ENCODE results near the gene IRF4. TPM values are rescaled to one million over a fixed set of nuclear protein-coding genes. Genes with fewer than 3 reads are reported as not detected.

Gene IRF4
- polyA plus RNA-seq, 1 experiment = not detected

- no peak overlapping the region for H3K27ac ChIP-seq (ENCODE audit: low read depth, low read length)
- DNase-seq (ENCODE audit: low read depth, low spot score) = no peak
- peaks cover 15% of the 10 kb centered on the region for H3K27me3 ChIP-seq (ENCODE audit: control insufficient read depth, insufficient read depth, low read length)
- ChIA-PET CTCF (no interaction called here), POLR2A (no interaction called here)
- H3K9me3 ChIP-seq (ENCODE audit: control insufficient read depth, insufficient read depth, low read length) = no peaks in the 10 kb centered on the region
- no peak overlapping the region for H3K4me3 ChIP-seq (ENCODE audit: low read depth, low read length)
- TF ChIP-seq CTCF (IDR thresholded peaks at IDR 0.05; ENCODE audit: low read depth, low read length) = no peak
Measured at GRCh38 chr6:402901-403658, 11.5 kb downstream of the IRF4 start.

GRCh38 chr6:403659-404655 lies 12.4 kb downstream of the IRF4 start:
- no peaks in the 10 kb centered on the region for H3K9me3 ChIP-seq (ENCODE audit: control insufficient read depth, insufficient read depth, low read length)
- H3K27me3 ChIP-seq (ENCODE audit: control insufficient read depth, insufficient read depth, low read length) = peaks cover 9% of the 10 kb centered on the region
- H3K27ac ChIP-seq (ENCODE audit: low read depth, low read length) = no peak overlapping the region
- no peak for TF ChIP-seq CTCF (IDR thresholded peaks at IDR 0.05; ENCODE audit: low read depth, low read length)
- CTCF ChIA-PET = no interaction called here
- no peak overlapping the region for H3K4me3 ChIP-seq (ENCODE audit: low read depth, low read length)
- no peak for DNase-seq (ENCODE audit: low read depth, low spot score)
- POLR2A ChIA-PET = no interaction called here

- TF ChIP-seq CTCF (IDR thresholded peaks at IDR 0.05; ENCODE audit: low read depth, low read length) = no peak
- no peak for DNase-seq (ENCODE audit: low read depth, low spot score)
- no peaks in the 10 kb centered on the region for H3K9me3 ChIP-seq (ENCODE audit: control insufficient read depth, insufficient read depth, low read length)
- ChIA-PET CTCF (interaction anchor here (0.6 kb wide), 1 partner anchor 237 kb away, joined by 7 read pairs; no protein-coding TSS in a partner anchor), POLR2A (no interaction called here)
- no peak overlapping the region for H3K27ac ChIP-seq (ENCODE audit: low read depth, low read length)
- H3K4me3 ChIP-seq (ENCODE audit: low read depth, low read length) = no peak overlapping the region
- H3K27me3 ChIP-seq (ENCODE audit: control insufficient read depth, insufficient read depth, low read length) = peaks cover 6% of the 10 kb centered on the region
Measured at GRCh38 chr6:404685-405423, 13.3 kb downstream of the IRF4 start.

- Histone ChIP-seq H3K27ac (ENCODE audit: low read depth, low read length) (no peak overlapping the region), H3K4me3 (ENCODE audit: low read depth, low read length) (no peak overlapping the region), H3K9me3 (ENCODE audit: control insufficient read depth, insufficient read depth, low read length) (no peaks in the 10 kb centered on the region), H3K27me3 (ENCODE audit: control insufficient read depth, insufficient read depth, low read length) (peaks cover 23% of the 10 kb centered on the region)
- ChIA-PET CTCF (interaction anchor here (1.4 to 1.7 kb wide), 2 partner anchors 9 to 13 kb away, joined by 5 to 6 read pairs; no protein-coding TSS in a partner anchor), POLR2A (no interaction called here)
- DNase-seq (ENCODE audit: low read depth, low spot score) = no peak
- TF ChIP-seq CTCF (IDR thresholded peaks at IDR 0.05; ENCODE audit: low read depth, low read length) = no peak
Measured at GRCh38 chr6:408148-408547, 16.6 kb downstream of the IRF4 start.
